ENCODE results near the gene ASPHD2. TPM values are rescaled to one million over a fixed set of nuclear protein-coding genes. Genes with fewer than 3 reads are reported as not detected.
A peak's percentile ranks its signal among the peaks of the same experiment; 100 is the strongest.

ASPHD2 gene
- total RNA-seq, 4 donors from 2014 or later = 0.20 to 2.2 (median 1.2) TPM

GRCh38 chr22:26393929-26394328 is 35.1 kb upstream of the ASPHD2 start:
- H3K27ac ChIP-seq = no peak overlapping the region
- no peak overlapping the region for H3K4me3 ChIP-seq
- H3K27me3 ChIP-seq = peaks cover 16% of the 10 kb centered on the region
- no peaks in the 10 kb centered on the region for H3K4me1 ChIP-seq
- no peaks in the 10 kb centered on the region for H3K36me3 ChIP-seq
- intact Hi-C loops (cut with DNase I; ENCODE audit: low total_unique reads) = no loop called here
- DNase-seq = no peak
- TF ChIP-seq POLR2AphosphoS5 (IDR thresholded peaks at IDR 0.05) = no peak
- no peaks in the 10 kb centered on the region for H3K9me3 ChIP-seq
- in situ Hi-C loops (cut with MboI; ENCODE audit: low pct_ligation_motif_present in 1 of 4, low pct_unique_long_range_greater_than_20kb in 1 of 4, low sequenced_read_pairs in 3 of 4) = no loop called here
- 20 to 73% methylated on average over 1 to 2 of the region's 2 CpGs for WGBS, 2 donors (ENCODE audit: low coverage in 1 of 2)

- Histone ChIP-seq H3K36me3 (no peaks in the 10 kb centered on the region), H3K27me3 (peaks cover 12% of the 10 kb centered on the region), H3K9me3 (no peaks in the 10 kb centered on the region), H3K4me3 (no peak overlapping the region), H3K27ac (no peak overlapping the region), H3K4me1 (no peaks in the 10 kb centered on the region)
- TF ChIP-seq POLR2AphosphoS5 (IDR thresholded peaks at IDR 0.05) (no peak), EP300 (IDR thresholded peaks at IDR 0.05; ENCODE audit: low read depth) (no peak), POLR2A (IDR thresholded peaks at IDR 0.05) (no peak)
- TF ChIP-seq, protein P1, sequence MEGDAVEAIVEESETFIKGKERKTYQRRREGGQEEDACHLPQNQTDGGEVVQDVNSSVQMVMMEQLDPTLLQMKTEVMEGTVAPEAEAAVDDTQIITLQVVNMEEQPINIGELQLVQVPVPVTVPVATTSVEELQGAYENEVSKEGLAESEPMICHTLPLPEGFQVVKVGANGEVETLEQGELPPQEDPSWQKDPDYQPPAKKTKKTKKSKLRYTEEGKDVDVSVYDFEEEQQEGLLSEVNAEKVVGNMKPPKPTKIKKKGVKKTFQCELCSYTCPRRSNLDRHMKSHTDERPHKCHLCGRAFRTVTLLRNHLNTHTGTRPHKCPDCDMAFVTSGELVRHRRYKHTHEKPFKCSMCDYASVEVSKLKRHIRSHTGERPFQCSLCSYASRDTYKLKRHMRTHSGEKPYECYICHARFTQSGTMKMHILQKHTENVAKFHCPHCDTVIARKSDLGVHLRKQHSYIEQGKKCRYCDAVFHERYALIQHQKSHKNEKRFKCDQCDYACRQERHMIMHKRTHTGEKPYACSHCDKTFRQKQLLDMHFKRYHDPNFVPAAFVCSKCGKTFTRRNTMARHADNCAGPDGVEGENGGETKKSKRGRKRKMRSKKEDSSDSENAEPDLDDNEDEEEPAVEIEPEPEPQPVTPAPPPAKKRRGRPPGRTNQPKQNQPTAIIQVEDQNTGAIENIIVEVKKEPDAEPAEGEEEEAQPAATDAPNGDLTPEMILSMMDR (IDR thresholded peaks at IDR 0.05) = no peak
- in situ Hi-C loops (cut with MboI; ENCODE audit: low pct_ligation_motif_present in 1 of 4, low pct_unique_long_range_greater_than_20kb in 1 of 4, low sequenced_read_pairs in 3 of 4) (loop anchor here in 1 of 4 donors (5.0 kb wide), 1 partner anchor 68 kb away; no protein-coding TSS in a partner anchor), intact Hi-C loops (cut with DNase I; ENCODE audit: low total_unique reads) (no loop called here)
- 19 to 33% methylated on average over 1 of the region's 1 CpG for WGBS, 2 donors (ENCODE audit: low coverage in 1 of 2)
- DNase-seq = no peak
Measured at GRCh38 chr22:26394777-26395176, 34.3 kb upstream of the ASPHD2 start.

GRCh38 chr22:26395926-26396325 is 33.1 kb upstream of the ASPHD2 start:
- Histone ChIP-seq H3K27ac (no peak overlapping the region), H3K9me3 (no peaks in the 10 kb centered on the region), H3K4me3 (no peak overlapping the region), H3K4me1 (no peaks in the 10 kb centered on the region), H3K27me3 (peaks cover 12% of the 10 kb centered on the region), H3K36me3 (no peaks in the 10 kb centered on the region)
- TF ChIP-seq POLR2A (IDR thresholded peaks at IDR 0.05) (no peak), EP300 (IDR thresholded peaks at IDR 0.05; ENCODE audit: low read depth) (no peak), POLR2AphosphoS5 (IDR thresholded peaks at IDR 0.05) (no peak)
- TF ChIP-seq, protein P1 (IDR thresholded peaks at IDR 0.05) = no peak
- WGBS, 2 donors (ENCODE audit: low coverage in 1 of 2) = 36 to 66% methylated on average over 2 to 5 of the region's 5 CpGs
- DNase-seq = no peak
- in situ Hi-C loops (cut with MboI; ENCODE audit: low pct_ligation_motif_present in 1 of 4, low pct_unique_long_range_greater_than_20kb in 1 of 4, low sequenced_read_pairs in 3 of 4) (loop anchor here in 1 of 4 donors (5.0 kb wide), 1 partner anchor 66 kb away; no protein-coding TSS in a partner anchor), intact Hi-C loops (cut with DNase I; ENCODE audit: low total_unique reads) (no loop called here)

- Histone ChIP-seq H3K9me3 (no peaks in the 10 kb centered on the region), H3K4me1 (no peaks in the 10 kb centered on the region), H3K27me3 (peaks cover 20% of the 10 kb centered on the region), H3K4me3 (no peak overlapping the region), H3K36me3 (no peaks in the 10 kb centered on the region), H3K27ac (no peak overlapping the region)
- DNase-seq = peak; percentile 57
- in situ Hi-C loops (cut with MboI; ENCODE audit: low pct_ligation_motif_present in 1 of 4, low pct_unique_long_range_greater_than_20kb in 1 of 4, low sequenced_read_pairs in 3 of 4) (loop anchor here in 1 of 4 donors (5.0 kb wide), 1 partner anchor 64 kb away; no protein-coding TSS in a partner anchor), intact Hi-C loops (cut with DNase I; ENCODE audit: low total_unique reads) (loop anchor here (1.0 kb wide), 1 partner anchor 63 kb away; no protein-coding TSS in a partner anchor)
- WGBS, 2 donors (ENCODE audit: low coverage in 1 of 2) = 0 to 34% methylated on average over 2 to 3 of the region's 3 CpGs
- TF ChIP-seq, protein P1 (IDR thresholded peaks at IDR 0.05) = peak; percentile 61 to 77 (median 74)
- TF ChIP-seq POLR2A (IDR thresholded peaks at IDR 0.05) = no peak
- TF ChIP-seq POLR2AphosphoS5 (IDR thresholded peaks at IDR 0.05) = no peak
- no peak for TF ChIP-seq EP300 (IDR thresholded peaks at IDR 0.05; ENCODE audit: low read depth)
Measured at GRCh38 chr22:26398741-26399153, 30.3 kb upstream of the ASPHD2 start.

DNA sequence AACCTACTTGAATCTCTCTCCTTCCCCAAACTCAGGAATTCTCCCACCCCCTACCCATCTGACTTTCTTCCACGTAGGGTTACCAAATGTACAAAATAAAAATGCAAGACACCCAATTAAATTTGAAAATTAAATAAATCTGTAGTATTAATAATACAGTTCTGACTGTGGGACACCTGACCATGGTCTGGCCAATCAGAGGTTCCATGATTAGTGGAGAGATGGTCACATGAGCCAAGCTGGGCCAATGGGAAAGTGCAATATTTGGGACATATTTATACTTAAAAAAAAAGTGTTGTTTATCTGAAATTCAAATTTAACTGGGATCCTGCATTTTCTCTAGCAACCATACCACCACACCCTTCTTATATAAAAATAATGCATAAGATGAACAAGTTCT is 29.8 kb upstream of the ASPHD2 start:
- Histone ChIP-seq H3K4me1 (no peaks in the 10 kb centered on the region), H3K36me3 (no peaks in the 10 kb centered on the region), H3K4me3 (no peak overlapping the region), H3K27ac (no peak overlapping the region), H3K9me3 (no peaks in the 10 kb centered on the region), H3K27me3 (peaks cover 18% of the 10 kb centered on the region)
- DNase-seq = no peak
- in situ Hi-C loops (cut with MboI; ENCODE audit: low pct_ligation_motif_present in 1 of 4, low pct_unique_long_range_greater_than_20kb in 1 of 4, low sequenced_read_pairs in 3 of 4) (loop anchor here in 1 of 4 donors (5.0 kb wide), 1 partner anchor 63 kb away; no protein-coding TSS in a partner anchor), intact Hi-C loops (cut with DNase I; ENCODE audit: low total_unique reads) (no loop called here)
- WGBS, 2 donors (ENCODE audit: low coverage in 1 of 2) = 67 to 69% methylated on average over 1 of the region's 1 CpG
- TF ChIP-seq, protein P1 (IDR thresholded peaks at IDR 0.05) = no peak
- TF ChIP-seq POLR2AphosphoS5 (IDR thresholded peaks at IDR 0.05) = no peak
- TF ChIP-seq EP300 (IDR thresholded peaks at IDR 0.05; ENCODE audit: low read depth) = no peak

All from transverse colon (tissue), 4 donors.